Astrocyte (in vitro differentiated cells and primary cell): ENCODE data around the gene CTRB1. TPM values are rescaled to one million over a fixed set of nuclear protein-coding genes. Genes with fewer than 3 reads are reported as not detected.
"Not testable (repeated sequence)": the region's sequence is repeated elsewhere in the genome, so short reads cannot be mapped to it uniquely, and the experiment has no call there.

Experiments
- DNase-seq: peaks from one replicate; pipeline ENCODE4 v3.0.0-alpha.2; 2010; ENCODE audit warnings: low read depth
- FAIRE-seq: peaks from 2 replicates; lab custom pipeline; 2011; peaks lifted over from hg19 to GRCh38; lab: Jason Lieb, UNC
- H2AFZ ChIP-seq: 2 replicates; pipeline ENCODE4 v1.6.0; 2012; ENCODE audit warnings: low read depth, low read length, inconsistent platforms
- H3K27ac ChIP-seq: 2 replicates; pipeline ENCODE4 v1.5.1; 2011; ENCODE audit warnings: low read depth, low read length, inconsistent platforms
- H3K27me3 ChIP-seq: 2 replicates; pipeline ENCODE4 v1.6.0; 2011; ENCODE audit warnings: low read length, inconsistent platforms; ENCODE audit not compliant: insufficient read depth
- H3K36me3 ChIP-seq: 2 replicates; pipeline ENCODE4 v1.5.1; 2011; ENCODE audit warnings: low read length, inconsistent platforms; ENCODE audit not compliant: insufficient read depth
- H3K4me1 ChIP-seq: 2 replicates; pipeline ENCODE4 v1.5.1; 2011; ENCODE audit warnings: low read length, inconsistent platforms; ENCODE audit not compliant: insufficient read depth
- H3K4me2 ChIP-seq: 2 replicates; pipeline ENCODE4 v1.6.0; 2012; ENCODE audit warnings: low read length, inconsistent platforms
- H3K4me3 ChIP-seq: 2 replicates; pipeline ENCODE4 v1.5.1; 2011; ENCODE audit warnings: low read depth, mild to moderate bottlenecking, low read length, inconsistent platforms; ENCODE audit not compliant: insufficient read depth
- H3K79me2 ChIP-seq: 2 replicates; pipeline ENCODE4 v1.6.0; 2012; ENCODE audit warnings: mild to moderate bottlenecking, low read length, inconsistent platforms; ENCODE audit not compliant: insufficient read depth
- H3K9ac ChIP-seq: 2 replicates; pipeline ENCODE4 v1.6.0; 2012; ENCODE audit warnings: mild to moderate bottlenecking, low read length, inconsistent platforms
- H3K9me3 ChIP-seq: 2 replicates; pipeline ENCODE4 v1.5.1; 2012; ENCODE audit warnings: low read depth, mild to moderate bottlenecking, low read length, inconsistent platforms; ENCODE audit not compliant: insufficient read depth
- H4K20me1 ChIP-seq: 2 replicates; pipeline ENCODE4 v1.6.0; 2012; ENCODE audit warnings: low read length, inconsistent platforms; ENCODE audit not compliant: insufficient read depth
- H3K27ac Mint-ChIP-seq: one replicate; pipeline ENCODE4 v1.8.0; 2021; ENCODE audit warnings: mild to moderate bottlenecking, mixed read lengths; ENCODE audit not compliant: unreplicated experiment
- H3K27me3 Mint-ChIP-seq: one replicate; pipeline ENCODE4 v1.8.0; 2021; ENCODE audit warnings: low read depth, mixed read lengths; ENCODE audit not compliant: unreplicated experiment
- H3K36me3 Mint-ChIP-seq: one replicate; pipeline ENCODE4 v1.8.0; 2021; ENCODE audit warnings: low read depth, mixed read lengths; ENCODE audit not compliant: unreplicated experiment
- H3K4me1 Mint-ChIP-seq: one replicate; pipeline ENCODE4 v1.8.0; 2021; ENCODE audit warnings: low read depth, mixed read lengths; ENCODE audit not compliant: unreplicated experiment
- H3K4me3 Mint-ChIP-seq: one replicate; pipeline ENCODE4 v1.8.0; 2021; ENCODE audit warnings: mild to moderate bottlenecking, moderate library complexity, mixed read lengths; ENCODE audit not compliant: unreplicated experiment
- H3K9me3 Mint-ChIP-seq: one replicate; pipeline ENCODE4 v1.8.0; 2021; ENCODE audit warnings: mild to moderate bottlenecking, mixed read lengths; ENCODE audit not compliant: unreplicated experiment
- CTCF ChIP-seq: IDR thresholded peaks from 2 replicates; pipeline ENCODE4 v1.5.1; 2011; ENCODE audit warnings: low read depth, mild to moderate bottlenecking, inconsistent platforms, low read length, moderate library complexity; ENCODE audit not compliant: insufficient read depth
- EZH2 ChIP-seq: IDR thresholded peaks from 2 replicates; pipeline ENCODE4 v1.6.1; 2012; ENCODE audit warnings: mild to moderate bottlenecking, low read length, inconsistent platforms; ENCODE audit not compliant: insufficient read depth
- total RNA-seq: library from RNA; stranded (reverse); gene quantifications from 2 replicates; pipeline ENCODE4 v1.2.1, GENCODE V29; 2021

Gene CTRB1
- total RNA-seq, 1 donor from 2014 or later: not detected

GRCh38 chr16:75266738-75267630 is 48.2 kb downstream of the CTRB1 start:
- Mint-ChIP-seq H3K27ac (no peak overlapping the region), H3K4me3 (peak overlapping the region; percentile 84), H3K27me3 (no peaks in the 10 kb centered on the region), H3K4me1 (peaks cover 20% of the 10 kb centered on the region), H3K9me3 (no peaks in the 10 kb centered on the region), H3K36me3 (peaks cover 7% of the 10 kb centered on the region)
- FAIRE-seq: no peak
- Histone ChIP-seq H3K4me3 (no peak overlapping the region), H3K27me3 (no peaks in the 10 kb centered on the region), H3K27ac (no peak overlapping the region), H3K4me1 (peaks cover 40% of the 10 kb centered on the region), H3K79me2 (peaks cover 46% of the 10 kb centered on the region), H3K9ac (peak overlapping the region; percentile 100), H3K4me2 (peak overlapping the region; percentile 98), H2AFZ (no peak overlapping the region), H4K20me1 (peaks cover 30% of the 10 kb centered on the region), H3K9me3 (no peaks in the 10 kb centered on the region), H3K36me3 (no peaks in the 10 kb centered on the region)
- TF ChIP-seq EZH2 (no peak), CTCF (no peak)
- no peak for DNase-seq

GRCh38 chr16:75267631-75268264 is 49.0 kb downstream of the CTRB1 start:
- H3K9ac ChIP-seq: no peak overlapping the region
- no peak overlapping the region for H3K27ac ChIP-seq
- H3K36me3 ChIP-seq: no peaks in the 10 kb centered on the region
- TF ChIP-seq EZH2 (no peak), CTCF (no peak)
- Mint-ChIP-seq H3K27ac (no peak overlapping the region), H3K9me3 (no peaks in the 10 kb centered on the region), H3K4me1 (peaks cover 16% of the 10 kb centered on the region), H3K4me3 (no peak overlapping the region), H3K27me3 (no peaks in the 10 kb centered on the region), H3K36me3 (peaks cover 5% of the 10 kb centered on the region)
- H3K4me2 ChIP-seq: peak overlapping the region; percentile 23
- DNase-seq (no peak), FAIRE-seq (no peak)
- peaks cover 39% of the 10 kb centered on the region for H3K79me2 ChIP-seq
- no peak overlapping the region for H3K4me3 ChIP-seq
- H3K27me3 ChIP-seq: no peaks in the 10 kb centered on the region
- no peaks in the 10 kb centered on the region for H3K9me3 ChIP-seq
- no peak overlapping the region for H2AFZ ChIP-seq
- H3K4me1 ChIP-seq: peaks cover 37% of the 10 kb centered on the region
- H4K20me1 ChIP-seq: peaks cover 23% of the 10 kb centered on the region

GRCh38 chr16:75269358-75269757 is 50.6 kb downstream of the CTRB1 start:
- H3K4me3 ChIP-seq, DNase-seq, H3K36me3 Mint-ChIP-seq, H3K4me2 ChIP-seq, H3K36me3 ChIP-seq, H3K4me3 Mint-ChIP-seq, H3K27me3 ChIP-seq, H3K27ac Mint-ChIP-seq, H3K4me1 Mint-ChIP-seq, FAIRE-seq, H2AFZ ChIP-seq, H3K9me3 ChIP-seq, H3K9ac ChIP-seq, H4K20me1 ChIP-seq, H3K9me3 Mint-ChIP-seq, H3K27ac ChIP-seq, H3K27me3 Mint-ChIP-seq: not testable (repeated sequence)
- Histone ChIP-seq H3K79me2 (peaks cover 22% of the 10 kb centered on the region), H3K4me1 (peaks cover 30% of the 10 kb centered on the region)
